HEK293 (cell line): ENCODE results near the gene CACNA1C.

ENCODE experiments used
- CTCF ChIA-PET: fragments of 350-600 bp; formaldehyde crosslinking; extraction: SDS; loops from one replicate; lab custom pipeline; 2021; ENCODE audit warnings: antibody characterized with exemption; lab: Yijun Ruan, JAX
- POLR2A ChIA-PET: fragments of 300-600 bp; formaldehyde crosslinking; extraction: SDS; loops from one replicate; lab custom pipeline; 2020; ENCODE audit warnings: antibody characterized with exemption, inconsistent platforms; lab: Yijun Ruan, JAX
- H3K27ac ChIP-seq: fragments of 200-500 bp; sonication (Bioruptor generic); 2 replicates; pipeline ENCODE4 v1.5.1; 2014; ENCODE audit warnings: low read depth, low read length, control low read depth, inconsistent platforms; ENCODE audit errors: extremely low read depth
- H3K36me3 ChIP-seq, 2 experiments: fragments of 200-500 bp in 1 of 2; sonication (Bioruptor generic) in 1 of 2; 1 replicate in 1 of 2; 2 replicates in 1 of 2; pipeline ENCODE4 v1.5.1; 2014 to 2017; ENCODE audit warnings: inconsistent platforms in 2 of 2, low read length in 2 of 2; ENCODE audit not compliant: control insufficient read depth in 2 of 2, insufficient read depth in 1 of 2
- H3K4me1 ChIP-seq: fragments of 200-500 bp; sonication (Bioruptor generic); 2 replicates; pipeline ENCODE4 v1.5.1; 2014; ENCODE audit warnings: mild to moderate bottlenecking, low read length, inconsistent platforms; ENCODE audit not compliant: control insufficient read depth, insufficient read depth
- H3K4me3 ChIP-seq: 2 replicates; pipeline ENCODE4 v1.5.1; 2011; ENCODE audit warnings: low read depth, mild to moderate bottlenecking, control low read depth, low read length, moderate library complexity
- H3K9me3 ChIP-seq: fragments of 200-500 bp; sonication (Bioruptor generic); 2 replicates; pipeline ENCODE4 v1.5.1; 2014; ENCODE audit warnings: low read depth, low read length, inconsistent platforms; ENCODE audit not compliant: control insufficient read depth, insufficient read depth
- HOXA7 ChIP-seq: sonication (generic); formaldehyde crosslinking; IDR thresholded peaks from 2 replicates; pipeline ENCODE4 v1.8.1; 2022; ENCODE audit warnings: missing genetic modification reagents, borderline replicate concordance
- IKZF3 ChIP-seq: fragments of 450-650 bp; IDR thresholded peaks from 2 replicates; pipeline ENCODE4 v1.5.0; 2018; ENCODE audit warnings: missing biosample characterization, mild to moderate bottlenecking, missing genetic modification characterization, moderate library complexity
- MZF1 ChIP-seq: fragments of 450-650 bp; formaldehyde crosslinking; IDR thresholded peaks from 2 replicates; pipeline ENCODE4 v1.5.1; 2017; ENCODE audit warnings: missing biosample characterization, missing genetic modification characterization, borderline replicate concordance
- REST ChIP-seq: fragments of 450-650 bp; formaldehyde crosslinking; IDR thresholded peaks from 2 replicates; pipeline ENCODE4 v1.5.1; 2016; ENCODE audit warnings: missing biosample characterization, missing genetic modification characterization
- SP7 ChIP-seq: fragments of 450-650 bp; formaldehyde crosslinking; IDR thresholded peaks from 2 replicates; pipeline ENCODE4 v1.5.1; 2016; ENCODE audit warnings: missing biosample characterization, missing genetic modification characterization
- TCF7L2 ChIP-seq: IDR thresholded peaks from 2 replicates; pipeline ENCODE4 v1.6.1; 2011; ENCODE audit warnings: low read depth, mild to moderate bottlenecking, inconsistent platforms, low read length, moderate library complexity, borderline replicate concordance
- ZBTB26 ChIP-seq: fragments of 450-650 bp; formaldehyde crosslinking; optimal IDR thresholded peaks from 2 replicates; pipeline ENCODE3; 2016; ENCODE audit warnings: missing biosample characterization, mild to moderate bottlenecking, missing genetic modification characterization
- ZFP41 ChIP-seq: fragments of 450-650 bp; formaldehyde crosslinking; IDR thresholded peaks from 2 replicates; pipeline ENCODE4 v1.5.1; 2016; ENCODE audit warnings: missing biosample characterization, missing genetic modification characterization, borderline replicate concordance
- ZNF121 ChIP-seq: fragments of 450-650 bp; formaldehyde crosslinking; IDR thresholded peaks from 2 replicates; pipeline ENCODE4 v1.5.1; 2016; ENCODE audit warnings: missing biosample characterization, missing genetic modification characterization
- ZNF16 ChIP-seq: fragments of 450-650 bp; formaldehyde crosslinking; IDR thresholded peaks from 2 replicates; pipeline ENCODE4 v1.5.1; 2016; ENCODE audit warnings: low read depth, missing biosample characterization, missing genetic modification characterization
- ZNF174 ChIP-seq: fragments of 450-650 bp; formaldehyde crosslinking; IDR thresholded peaks from 2 replicates; pipeline ENCODE4 v1.5.0; 2017; ENCODE audit warnings: missing biosample characterization, mild to moderate bottlenecking, missing genetic modification characterization
- ZNF202 ChIP-seq: fragments of 450-650 bp; formaldehyde crosslinking; IDR thresholded peaks from 2 replicates; pipeline ENCODE4 v1.5.1; 2016; ENCODE audit warnings: missing biosample characterization, missing genetic modification characterization, borderline replicate concordance
- ZNF221 ChIP-seq: fragments of 450-650 bp; formaldehyde crosslinking; IDR thresholded peaks from 2 replicates; pipeline ENCODE4 v1.5.1; 2017; ENCODE audit warnings: missing biosample characterization, missing genetic modification characterization, borderline replicate concordance
- ZNF391 ChIP-seq: fragments of 450-650 bp; formaldehyde crosslinking; IDR thresholded peaks from 2 replicates; pipeline ENCODE4 v1.5.1; 2016; ENCODE audit warnings: low read depth, missing biosample characterization, missing genetic modification characterization, borderline replicate concordance
- ZNF549 ChIP-seq: fragments of 450-650 bp; IDR thresholded peaks from 2 replicates; pipeline ENCODE4 v1.5.1; 2018; ENCODE audit warnings: missing biosample characterization, missing genetic modification characterization, mild to moderate bottlenecking, inconsistent platforms, moderate library complexity
- ZNF558 ChIP-seq: fragments of 450-650 bp; formaldehyde crosslinking; IDR thresholded peaks from 2 replicates; pipeline ENCODE4 v1.5.1; 2016; ENCODE audit warnings: missing biosample characterization, missing genetic modification characterization
- ZNF600 ChIP-seq: fragments of 450-650 bp; formaldehyde crosslinking; IDR thresholded peaks from 2 replicates; pipeline ENCODE4 v1.5.1; 2016; ENCODE audit warnings: missing biosample characterization, missing genetic modification characterization
- ZSCAN23 ChIP-seq: fragments of 450-650 bp; formaldehyde crosslinking; IDR thresholded peaks from 2 replicates; pipeline ENCODE4 v1.5.1; 2016; ENCODE audit warnings: missing biosample characterization, missing genetic modification characterization
- TF ChIP-seq, protein P1 (sequence below): fragments of 450-650 bp; formaldehyde crosslinking; IDR thresholded peaks from 2 replicates; pipeline ENCODE4 v1.5.1; 2016; ENCODE audit warnings: missing biosample characterization, missing genetic modification characterization
- TF ChIP-seq, protein P2 (sequence below): fragments of 450-650 bp; formaldehyde crosslinking; IDR thresholded peaks from 2 replicates; pipeline ENCODE4 v1.5.1; 2016; ENCODE audit warnings: missing biosample characterization, missing genetic modification characterization
- TF ChIP-seq, protein P3 (sequence below): fragments of 450-650 bp; formaldehyde crosslinking; IDR thresholded peaks from 2 replicates; pipeline ENCODE4 v1.5.1; 2016; ENCODE audit warnings: missing biosample characterization, missing genetic modification characterization, borderline replicate concordance

CACNA1C gene

GRCh38 chr12:2165021-2165420 lies 112.2 kb downstream of the CACNA1C start:
- ChIA-PET CTCF (no interaction called here), POLR2A (no interaction called here)
- Histone ChIP-seq H3K9me3 (no peaks in the 10 kb centered on the region), H3K4me1 (no peaks in the 10 kb centered on the region), H3K4me3 (no peak overlapping the region), H3K27ac (no peak overlapping the region), H3K36me3 (no peaks in the 10 kb centered on the region)
- no peak for TF ChIP-seq ZNF600 (tag by site-specific recombination)
- TF ChIP-seq ZNF391 (tag by site-specific recombination) = no peak
- no peak for TF ChIP-seq MZF1 (tag by site-specific recombination)
- TF ChIP-seq ZNF558 = no peak
- no peak for TF ChIP-seq TCF7L2
- TF ChIP-seq ZBTB26 = no peak
- no peak for TF ChIP-seq ZNF549 (tag by site-specific recombination)
- TF ChIP-seq ZFP41 (tag by site-specific recombination) = no peak
- TF ChIP-seq ZSCAN23 = no peak

- Histone ChIP-seq H3K9me3 (no peaks in the 10 kb centered on the region), H3K4me3 (no peak overlapping the region), H3K36me3 (no peaks in the 10 kb centered on the region), H3K4me1 (no peaks in the 10 kb centered on the region), H3K27ac (no peak overlapping the region)
- POLR2A ChIA-PET = no interaction called here
- CTCF ChIA-PET = interaction anchor here (0.6 kb wide), 1 partner anchor 510 kb away, joined by 3 read pairs; no protein-coding TSS in a partner anchor
- TF ChIP-seq, protein P1, sequence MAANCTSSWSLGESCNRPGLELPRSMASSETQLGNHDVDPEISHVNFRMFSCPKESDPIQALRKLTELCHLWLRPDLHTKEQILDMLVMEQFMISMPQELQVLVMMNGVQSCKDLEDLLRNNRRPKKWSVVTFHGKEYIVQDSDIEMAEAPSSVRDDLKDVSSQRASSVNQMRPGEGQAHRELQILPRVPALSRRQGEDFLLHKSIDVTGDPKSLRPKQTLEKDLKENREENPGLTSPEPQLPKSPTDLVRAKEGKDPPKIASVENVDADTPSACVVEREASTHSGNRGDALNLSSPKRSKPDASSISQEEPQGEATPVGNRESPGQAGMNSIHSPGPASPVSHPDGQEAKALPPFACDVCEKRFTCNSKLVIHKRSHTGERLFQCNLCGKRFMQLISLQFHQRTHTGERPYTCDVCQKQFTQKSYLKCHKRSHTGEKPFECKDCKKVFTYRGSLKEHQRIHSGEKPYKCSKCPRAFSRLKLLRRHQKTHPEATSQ (tag by site-specific recombination) = no peak
- TF ChIP-seq ZNF174 (tag by site-specific recombination) = no peak
- TF ChIP-seq ZNF16 (tag by site-specific recombination) = no peak
- TF ChIP-seq ZNF221 = no peak
- no peak for TF ChIP-seq SP7 (tag by site-specific recombination)
- TF ChIP-seq, protein P2, sequence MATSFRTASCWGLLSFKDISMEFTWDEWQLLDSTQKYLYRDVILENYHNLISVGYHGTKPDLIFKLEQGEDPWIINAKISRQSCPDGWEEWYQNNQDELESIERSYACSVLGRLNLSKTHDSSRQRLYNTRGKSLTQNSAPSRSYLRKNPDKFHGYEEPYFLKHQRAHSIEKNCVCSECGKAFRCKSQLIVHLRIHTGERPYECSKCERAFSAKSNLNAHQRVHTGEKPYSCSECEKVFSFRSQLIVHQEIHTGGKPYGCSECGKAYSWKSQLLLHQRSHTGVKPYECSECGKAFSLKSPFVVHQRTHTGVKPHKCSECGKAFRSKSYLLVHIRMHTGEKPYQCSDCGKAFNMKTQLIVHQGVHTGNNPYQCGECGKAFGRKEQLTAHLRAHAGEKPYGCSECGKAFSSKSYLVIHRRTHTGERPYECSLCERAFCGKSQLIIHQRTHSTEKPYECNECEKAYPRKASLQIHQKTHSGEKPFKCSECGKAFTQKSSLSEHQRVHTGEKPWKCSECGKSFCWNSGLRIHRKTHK (tag by site-specific recombination) = no peak
- TF ChIP-seq ZNF202 = no peak
- no peak for TF ChIP-seq IKZF3 (tag by site-specific recombination)
- no peak for TF ChIP-seq REST
- TF ChIP-seq, protein P3, sequence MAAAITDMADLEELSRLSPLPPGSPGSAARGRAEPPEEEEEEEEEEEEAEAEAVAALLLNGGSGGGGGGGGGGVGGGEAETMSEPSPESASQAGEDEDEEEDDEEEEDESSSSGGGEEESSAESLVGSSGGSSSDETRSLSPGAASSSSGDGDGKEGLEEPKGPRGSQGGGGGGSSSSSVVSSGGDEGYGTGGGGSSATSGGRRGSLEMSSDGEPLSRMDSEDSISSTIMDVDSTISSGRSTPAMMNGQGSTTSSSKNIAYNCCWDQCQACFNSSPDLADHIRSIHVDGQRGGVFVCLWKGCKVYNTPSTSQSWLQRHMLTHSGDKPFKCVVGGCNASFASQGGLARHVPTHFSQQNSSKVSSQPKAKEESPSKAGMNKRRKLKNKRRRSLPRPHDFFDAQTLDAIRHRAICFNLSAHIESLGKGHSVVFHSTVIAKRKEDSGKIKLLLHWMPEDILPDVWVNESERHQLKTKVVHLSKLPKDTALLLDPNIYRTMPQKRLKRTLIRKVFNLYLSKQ = no peak
- no peak for TF ChIP-seq ZNF121 (tag by site-specific recombination)
- no peak for TF ChIP-seq HOXA7 (CRISPR knock-in tag)
Measured at GRCh38 chr12:2165927-2166326, 113.1 kb downstream of the CACNA1C start.
